ENCODE measurements around the gene MMUT.

Gene MMUT

GRCh38 chr6:49462599-49462926, 490 bp downstream of the MMUT start:
- H3K27me3 ChIP-seq (ENCODE audit: insufficient read depth, low read depth), result no peaks in the 10 kb centered on the region
- H3K36me3 ChIP-seq (ENCODE audit: insufficient read depth), result no peaks in the 10 kb centered on the region
- H3K4me3 ChIP-seq (IDR thresholded peaks at IDR 0.05; ENCODE audit: insufficient read depth, low read depth, low read length), result no peak overlapping the region
- H2AFZ ChIP-seq (ENCODE audit: low read depth), result peak overlapping the region; percentile 63
- H4K20me1 ChIP-seq (ENCODE audit: insufficient read depth), result no peaks in the 10 kb centered on the region
- no peak for TF ChIP-seq CTCF (conservative IDR thresholded peaks at IDR 0.05; ENCODE audit: low read depth, low read length)
- H3K4me1 ChIP-seq (ENCODE audit: low read depth, poor library complexity, severe bottlenecking), result peaks cover 18% of the 10 kb centered on the region
- peak overlapping the region; percentile 71; the same call in 1 of the 2 replicates for H3K9ac ChIP-seq
- peaks cover 31% of the 10 kb centered on the region for H3K79me2 ChIP-seq (ENCODE audit: insufficient read depth, low read depth)
- H3K27ac ChIP-seq, result peak overlapping the region; percentile 55
- H3K4me2 ChIP-seq, result peak overlapping the region; percentile 45

GRCh38 chr6:49462071-49462470, 982 bp downstream of the MMUT start:
- Histone ChIP-seq H3K27ac (no peak overlapping the region), H3K9ac (no peak overlapping the region), H3K4me1 (ENCODE audit: low read depth, poor library complexity, severe bottlenecking) (peaks cover 18% of the 10 kb centered on the region), H3K79me2 (ENCODE audit: insufficient read depth, low read depth) (peaks cover 29% of the 10 kb centered on the region), H3K4me2 (peak overlapping the region; percentile 45), H3K4me3 (IDR thresholded peaks at IDR 0.05; ENCODE audit: insufficient read depth, low read depth, low read length) (no peak overlapping the region), H2AFZ (ENCODE audit: low read depth) (no peak overlapping the region), H4K20me1 (ENCODE audit: insufficient read depth) (no peaks in the 10 kb centered on the region), H3K27me3 (ENCODE audit: insufficient read depth, low read depth) (no peaks in the 10 kb centered on the region), H3K36me3 (ENCODE audit: insufficient read depth) (no peaks in the 10 kb centered on the region)
- TF ChIP-seq CTCF (conservative IDR thresholded peaks at IDR 0.05; ENCODE audit: low read depth, low read length), result no peak

- no peak for TF ChIP-seq CTCF (conservative IDR thresholded peaks at IDR 0.05; ENCODE audit: low read depth, low read length)
- H4K20me1 ChIP-seq (ENCODE audit: insufficient read depth), result no peaks in the 10 kb centered on the region
- no peaks in the 10 kb centered on the region for H3K36me3 ChIP-seq (ENCODE audit: insufficient read depth)
- no peak overlapping the region for H3K27ac ChIP-seq
- H3K4me3 ChIP-seq (IDR thresholded peaks at IDR 0.05; ENCODE audit: insufficient read depth, low read depth, low read length), result no peak overlapping the region
- no peak overlapping the region for H3K4me2 ChIP-seq
- no peaks in the 10 kb centered on the region for H3K27me3 ChIP-seq (ENCODE audit: insufficient read depth, low read depth)
- H2AFZ ChIP-seq (ENCODE audit: low read depth), result no peak overlapping the region
- H3K79me2 ChIP-seq (ENCODE audit: insufficient read depth, low read depth), result no peaks in the 10 kb centered on the region; the same call in 1 of the 2 replicates
- H3K4me1 ChIP-seq (ENCODE audit: low read depth, poor library complexity, severe bottlenecking), result peaks cover 35% of the 10 kb centered on the region
- no peak overlapping the region for H3K9ac ChIP-seq
Measured at GRCh38 chr6:49457771-49458170, 5.3 kb downstream of the MMUT start.

- peak overlapping the region; percentile 50; the same call in 1 of the 2 replicates for H2AFZ ChIP-seq (ENCODE audit: low read depth)
- H4K20me1 ChIP-seq (ENCODE audit: insufficient read depth), result no peaks in the 10 kb centered on the region
- H3K4me3 ChIP-seq (IDR thresholded peaks at IDR 0.05; ENCODE audit: insufficient read depth, low read depth, low read length), result no peak overlapping the region
- H3K27me3 ChIP-seq (ENCODE audit: insufficient read depth, low read depth), result no peaks in the 10 kb centered on the region
- H3K4me1 ChIP-seq (ENCODE audit: low read depth, poor library complexity, severe bottlenecking), result peaks cover 35% of the 10 kb centered on the region
- no peak for TF ChIP-seq CTCF (conservative IDR thresholded peaks at IDR 0.05; ENCODE audit: low read depth, low read length)
- H3K79me2 ChIP-seq (ENCODE audit: insufficient read depth, low read depth), result no peaks in the 10 kb centered on the region
- H3K36me3 ChIP-seq (ENCODE audit: insufficient read depth), result no peaks in the 10 kb centered on the region
- H3K27ac ChIP-seq, result peak overlapping the region; percentile 88
- peak overlapping the region; percentile 96 for H3K4me2 ChIP-seq
- H3K9ac ChIP-seq, result peak overlapping the region; percentile 38; the same call in 1 of the 2 replicates
Measured at GRCh38 chr6:49454787-49455709, 8.0 kb downstream of the MMUT start.
